ENCODE results near the gene MPHOSPH6. TPM values are rescaled to one million over a fixed set of nuclear protein-coding genes. Genes with fewer than 3 reads are reported as not detected.

The MPHOSPH6 gene
- total RNA-seq, 1 donor from 2014 or later = 11.3 TPM

- Histone ChIP-seq H3K4me1 (no peaks in the 10 kb centered on the region), H3K27ac (replicated peaks) (no peak overlapping the region), H3K36me3 (no peaks in the 10 kb centered on the region), H3K27me3 (ENCODE audit: low read depth) (peaks cover 61% of the 10 kb centered on the region), H3K4me3 (no peak overlapping the region), H3K9me3 (replicated peaks) (no peaks in the 10 kb centered on the region)
- TF ChIP-seq CTCF (IDR thresholded peaks at IDR 0.05; ENCODE audit: borderline replicate concordance) = no peak
- intact Hi-C loops (cut with micrococcal nuclease) = no loop called here
- DNase-seq = no peak
Observed at GRCh38 chr16:82182266-82183003, 12.4 kb upstream of the MPHOSPH6 start.

GRCh38 chr16:82181461-82182185 lies 11.6 kb upstream of the MPHOSPH6 start:
- Histone ChIP-seq H3K4me3 (no peak overlapping the region), H3K36me3 (no peaks in the 10 kb centered on the region), H3K9me3 (replicated peaks) (no peaks in the 10 kb centered on the region), H3K27me3 (ENCODE audit: low read depth) (peaks cover 64% of the 10 kb centered on the region), H3K27ac (replicated peaks) (no peak overlapping the region), H3K4me1 (no peaks in the 10 kb centered on the region)
- DNase-seq = no peak
- intact Hi-C loops (cut with micrococcal nuclease) = no loop called here
- no peak for TF ChIP-seq CTCF (IDR thresholded peaks at IDR 0.05; ENCODE audit: borderline replicate concordance)

- Histone ChIP-seq H3K36me3 (no peaks in the 10 kb centered on the region), H3K4me3 (no peak overlapping the region), H3K27me3 (ENCODE audit: low read depth) (peaks cover 55% of the 10 kb centered on the region), H3K27ac (replicated peaks) (no peak overlapping the region), H3K4me1 (no peaks in the 10 kb centered on the region), H3K9me3 (replicated peaks) (no peaks in the 10 kb centered on the region)
- no peak for DNase-seq
- no peak for TF ChIP-seq CTCF (IDR thresholded peaks at IDR 0.05; ENCODE audit: borderline replicate concordance)
- intact Hi-C loops (cut with micrococcal nuclease) = no loop called here
Observed at GRCh38 chr16:82178352-82178751, 8.3 kb upstream of the MPHOSPH6 start.

- DNase-seq = no peak
- TF ChIP-seq CTCF (IDR thresholded peaks at IDR 0.05; ENCODE audit: borderline replicate concordance) = no peak
- Histone ChIP-seq H3K36me3 (no peaks in the 10 kb centered on the region), H3K4me3 (no peak overlapping the region), H3K27ac (replicated peaks) (no peak overlapping the region), H3K9me3 (replicated peaks) (no peaks in the 10 kb centered on the region), H3K27me3 (ENCODE audit: low read depth) (peaks cover 55% of the 10 kb centered on the region), H3K4me1 (no peaks in the 10 kb centered on the region)
- intact Hi-C loops (cut with micrococcal nuclease) = no loop called here
Observed at GRCh38 chr16:82177555-82177954, 7.5 kb upstream of the MPHOSPH6 start.

- H3K9me3 ChIP-seq (replicated peaks) = no peaks in the 10 kb centered on the region
- no peaks in the 10 kb centered on the region for H3K36me3 ChIP-seq
- H3K4me1 ChIP-seq = no peaks in the 10 kb centered on the region
- peaks cover 50% of the 10 kb centered on the region for H3K27me3 ChIP-seq (ENCODE audit: low read depth)
- no peak overlapping the region for H3K4me3 ChIP-seq
- intact Hi-C loops (cut with micrococcal nuclease) = no loop called here
- no peak for TF ChIP-seq CTCF (IDR thresholded peaks at IDR 0.05; ENCODE audit: borderline replicate concordance)
- H3K27ac ChIP-seq (replicated peaks) = no peak overlapping the region
- DNase-seq = no peak
Observed at GRCh38 chr16:82176204-82176603, 6.2 kb upstream of the MPHOSPH6 start.

Measured in left ventricle myocardium inferior (tissue), 1 donor.